Osteocyte (in vitro differentiated cells): ENCODE results near the gene CACNA1S. TPM values are rescaled to one million over a fixed set of nuclear protein-coding genes. Genes with fewer than 3 reads are reported as not detected.
A peak's percentile ranks its signal among the peaks of the same experiment; 100 is the strongest.

Experiments
- DNase-seq: peaks from one replicate; pipeline ENCODE4 v3.0.0; 2021; ENCODE audit warnings: mixed read lengths; ENCODE audit not compliant: unreplicated experiment; ENCODE audit errors: extremely low spot score
- H3K27ac Mint-ChIP-seq: one replicate; pipeline ENCODE4 v1.8.0; 2021; ENCODE audit warnings: mild to moderate bottlenecking, mixed read lengths; ENCODE audit not compliant: unreplicated experiment
- H3K27me3 Mint-ChIP-seq: one replicate; pipeline ENCODE4 v1.8.0; 2021; ENCODE audit warnings: mixed read lengths; ENCODE audit not compliant: unreplicated experiment
- H3K36me3 Mint-ChIP-seq: one replicate; pipeline ENCODE4 v1.8.0; 2021; ENCODE audit warnings: mixed read lengths; ENCODE audit not compliant: unreplicated experiment
- H3K4me1 Mint-ChIP-seq: one replicate; pipeline ENCODE4 v1.8.0; 2021; ENCODE audit warnings: mixed read lengths; ENCODE audit not compliant: unreplicated experiment
- H3K4me3 Mint-ChIP-seq: one replicate; pipeline ENCODE4 v1.8.0; 2021; ENCODE audit warnings: mild to moderate bottlenecking, moderate library complexity, mixed read lengths; ENCODE audit not compliant: unreplicated experiment
- H3K9me3 Mint-ChIP-seq: one replicate; pipeline ENCODE4 v1.8.0; 2021; ENCODE audit warnings: mixed read lengths; ENCODE audit not compliant: unreplicated experiment
- total RNA-seq: library from RNA; stranded (reverse); gene quantifications from 2 replicates; pipeline ENCODE4 v1.2.1, GENCODE V29; 2021
- TF ChIP-seq, protein P1 (sequence below): fragments of 200-600 bp; sonication (generic); IDR thresholded peaks from 2 replicates; pipeline ENCODE4 v1.5.0; 2021; ENCODE audit warnings: antibody characterized with exemption, mild to moderate bottlenecking, moderate library complexity

CACNA1S gene
- total RNA-seq, 1 donor from 2014 or later: not detected

DNA sequence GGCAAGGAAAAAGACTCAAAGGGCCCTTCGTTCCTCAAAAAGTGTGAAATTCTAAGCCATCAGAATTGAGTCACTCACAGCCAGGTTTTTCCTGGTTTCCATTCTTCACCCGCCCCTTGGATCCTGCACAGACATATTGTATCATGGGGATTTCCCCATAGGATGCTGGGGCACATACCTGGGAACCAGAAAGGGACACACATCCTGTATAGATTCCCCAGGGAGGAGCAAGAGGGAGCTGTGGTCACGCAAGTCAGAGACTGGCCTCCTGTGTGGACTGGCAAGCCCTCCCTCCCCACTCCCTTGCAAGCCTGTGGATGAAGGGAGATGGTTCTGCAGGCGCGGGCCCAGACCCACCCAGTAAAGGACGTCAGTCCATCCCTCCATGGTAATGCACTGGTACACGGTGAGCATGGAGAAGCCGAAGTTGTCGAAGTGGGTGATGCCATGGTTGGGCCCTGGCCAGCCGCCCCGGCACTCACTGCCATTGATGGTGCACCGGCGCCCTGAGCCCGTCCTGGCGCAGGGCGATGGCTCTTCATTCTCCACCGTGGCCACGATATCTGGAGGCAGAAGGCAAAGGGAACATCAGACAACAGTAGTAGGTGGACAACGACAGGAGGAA is 23.2 kb downstream of the CACNA1S start:
- DNase-seq: no peak
- Mint-ChIP-seq H3K27ac (no peak overlapping the region), H3K27me3 (peaks cover 26% of the 10 kb centered on the region), H3K9me3 (no peaks in the 10 kb centered on the region), H3K36me3 (no peaks in the 10 kb centered on the region), H3K4me3 (no peak overlapping the region), H3K4me1 (peaks cover 3% of the 10 kb centered on the region)
- TF ChIP-seq, protein P1, sequence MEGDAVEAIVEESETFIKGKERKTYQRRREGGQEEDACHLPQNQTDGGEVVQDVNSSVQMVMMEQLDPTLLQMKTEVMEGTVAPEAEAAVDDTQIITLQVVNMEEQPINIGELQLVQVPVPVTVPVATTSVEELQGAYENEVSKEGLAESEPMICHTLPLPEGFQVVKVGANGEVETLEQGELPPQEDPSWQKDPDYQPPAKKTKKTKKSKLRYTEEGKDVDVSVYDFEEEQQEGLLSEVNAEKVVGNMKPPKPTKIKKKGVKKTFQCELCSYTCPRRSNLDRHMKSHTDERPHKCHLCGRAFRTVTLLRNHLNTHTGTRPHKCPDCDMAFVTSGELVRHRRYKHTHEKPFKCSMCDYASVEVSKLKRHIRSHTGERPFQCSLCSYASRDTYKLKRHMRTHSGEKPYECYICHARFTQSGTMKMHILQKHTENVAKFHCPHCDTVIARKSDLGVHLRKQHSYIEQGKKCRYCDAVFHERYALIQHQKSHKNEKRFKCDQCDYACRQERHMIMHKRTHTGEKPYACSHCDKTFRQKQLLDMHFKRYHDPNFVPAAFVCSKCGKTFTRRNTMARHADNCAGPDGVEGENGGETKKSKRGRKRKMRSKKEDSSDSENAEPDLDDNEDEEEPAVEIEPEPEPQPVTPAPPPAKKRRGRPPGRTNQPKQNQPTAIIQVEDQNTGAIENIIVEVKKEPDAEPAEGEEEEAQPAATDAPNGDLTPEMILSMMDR: no peak

DNA sequence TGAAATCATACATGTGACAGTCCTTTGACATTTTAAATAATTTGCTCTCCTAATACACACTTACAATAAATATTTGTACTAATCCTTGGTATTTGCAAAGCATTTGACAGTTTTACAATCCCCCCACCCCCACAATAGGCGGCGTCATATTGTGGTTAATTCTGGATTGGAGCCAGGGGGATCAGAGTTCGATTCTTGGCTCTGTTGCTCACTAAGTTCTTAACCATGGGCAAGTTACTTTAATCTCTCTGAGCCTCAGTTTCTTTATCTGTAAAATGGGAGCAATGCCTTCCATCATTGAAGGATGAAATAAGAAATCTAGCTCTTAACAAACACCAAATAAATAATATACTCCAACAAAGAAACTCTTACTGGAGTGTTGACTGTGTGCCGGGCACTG is 23.8 kb downstream of the CACNA1S start:
- no peaks in the 10 kb centered on the region for H3K36me3 Mint-ChIP-seq
- H3K4me3 Mint-ChIP-seq: no peak overlapping the region
- H3K4me1 Mint-ChIP-seq: peaks cover 3% of the 10 kb centered on the region
- H3K9me3 Mint-ChIP-seq: no peaks in the 10 kb centered on the region
- peaks cover 29% of the 10 kb centered on the region for H3K27me3 Mint-ChIP-seq
- DNase-seq: no peak
- H3K27ac Mint-ChIP-seq: no peak overlapping the region
- TF ChIP-seq, protein P1: no peak

DNA sequence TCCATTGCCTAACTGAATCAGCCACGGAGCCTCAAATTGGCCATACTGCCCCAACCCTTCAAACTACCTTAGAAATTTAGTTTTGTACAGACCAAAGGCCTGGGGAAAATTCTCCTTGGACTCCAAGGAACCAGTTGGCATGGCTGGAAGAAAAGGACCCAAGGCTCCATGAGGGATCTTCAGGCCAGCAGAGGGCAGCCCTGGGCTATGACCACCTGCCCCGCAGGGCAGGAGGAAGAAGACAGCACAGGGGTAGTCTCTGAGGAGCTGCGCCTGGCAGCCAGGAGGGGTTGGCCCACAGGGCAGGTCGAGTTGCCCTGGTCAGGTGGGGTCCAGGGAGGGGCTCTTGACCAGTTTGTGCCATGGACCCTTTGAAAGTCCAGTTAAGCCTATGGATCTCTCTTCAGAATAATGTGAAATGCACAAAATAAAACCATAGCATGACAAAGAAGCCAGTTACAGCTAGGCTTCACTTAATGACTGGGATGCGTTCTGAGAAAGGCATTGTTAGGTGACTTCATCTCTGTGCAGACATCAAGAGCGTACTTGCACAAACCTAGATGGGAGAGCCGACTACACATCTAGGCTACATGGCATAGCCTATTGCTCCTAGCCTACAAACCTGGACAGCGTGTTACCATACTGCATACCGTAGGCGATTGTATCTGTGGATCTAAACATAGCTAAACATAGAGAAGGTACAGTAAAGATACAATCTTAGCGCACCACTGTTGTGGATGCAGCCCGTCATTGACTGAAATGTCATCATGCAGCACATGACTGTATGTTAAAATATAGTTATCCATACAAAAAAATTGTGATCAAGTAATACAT is 26.1 kb downstream of the CACNA1S start:
- H3K4me1 Mint-ChIP-seq: peaks cover 2% of the 10 kb centered on the region
- DNase-seq: no peak
- peaks cover 35% of the 10 kb centered on the region for H3K27me3 Mint-ChIP-seq
- TF ChIP-seq, protein P1: peak; percentile 57
- H3K36me3 Mint-ChIP-seq: no peaks in the 10 kb centered on the region
- H3K9me3 Mint-ChIP-seq: no peaks in the 10 kb centered on the region
- no peak overlapping the region for H3K27ac Mint-ChIP-seq
- H3K4me3 Mint-ChIP-seq: no peak overlapping the region

DNA sequence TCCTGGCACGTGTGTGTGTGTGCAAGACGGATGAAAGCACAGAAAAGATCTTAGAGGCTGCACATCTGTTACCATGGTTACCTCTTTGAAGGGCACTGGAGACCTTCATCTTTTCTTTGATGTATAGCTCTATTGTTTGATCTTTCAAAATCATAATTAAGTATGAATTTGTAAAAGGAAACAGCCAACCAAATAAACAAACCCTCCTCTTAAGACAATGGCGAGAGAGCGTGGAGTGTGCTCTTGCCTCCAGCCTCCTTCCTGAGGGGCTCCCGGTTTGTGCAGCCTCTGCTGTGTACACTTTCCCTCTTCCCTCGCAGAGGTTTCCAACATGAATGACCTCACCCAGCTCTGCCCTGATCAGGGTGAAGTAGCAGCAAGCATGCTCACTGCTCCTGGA is 27.9 kb downstream of the CACNA1S start:
- H3K4me3 Mint-ChIP-seq: no peak overlapping the region
- no peaks in the 10 kb centered on the region for H3K4me1 Mint-ChIP-seq
- TF ChIP-seq, protein P1: no peak
- no peak for DNase-seq
- H3K36me3 Mint-ChIP-seq: no peaks in the 10 kb centered on the region
- peaks cover 44% of the 10 kb centered on the region for H3K27me3 Mint-ChIP-seq
- no peaks in the 10 kb centered on the region for H3K9me3 Mint-ChIP-seq
- no peak overlapping the region for H3K27ac Mint-ChIP-seq

DNA sequence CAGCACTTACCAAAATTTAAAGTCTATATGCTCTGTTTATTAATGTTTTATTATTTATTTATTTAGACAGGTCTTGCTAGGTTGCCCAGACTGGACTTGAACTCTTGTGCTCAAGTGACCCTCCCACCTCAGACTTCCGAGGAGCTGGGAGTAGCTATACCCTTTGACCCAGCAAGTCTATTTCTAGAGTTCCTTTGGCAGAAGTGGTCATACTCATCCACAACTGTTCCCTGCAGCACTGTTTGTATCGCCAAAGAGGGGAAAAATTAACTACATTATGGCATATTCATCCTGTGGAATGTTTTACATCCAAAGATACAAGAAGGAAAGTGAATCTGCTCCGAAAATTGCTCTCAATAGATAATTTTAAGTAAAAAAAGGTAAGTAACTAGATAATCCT is 28.5 kb downstream of the CACNA1S start:
- no peaks in the 10 kb centered on the region for H3K4me1 Mint-ChIP-seq
- H3K4me3 Mint-ChIP-seq: no peak overlapping the region
- H3K27me3 Mint-ChIP-seq: peaks cover 44% of the 10 kb centered on the region
- no peak overlapping the region for H3K27ac Mint-ChIP-seq
- no peaks in the 10 kb centered on the region for H3K9me3 Mint-ChIP-seq
- TF ChIP-seq, protein P1: no peak
- no peaks in the 10 kb centered on the region for H3K36me3 Mint-ChIP-seq
- no peak for DNase-seq
